Left kidney (tissue), 2 donors: ENCODE measurements around the gene BCKDK. TPM values are rescaled to one million over a fixed set of nuclear protein-coding genes. Genes with fewer than 3 reads are reported as not detected.

ENCODE experiments used
- DNase-seq: peaks from one replicate; pipeline ENCODE4 v3.0.0-alpha.2; 2013
- polyA plus RNA-seq: library from polyadenylated mRNA; unstranded; fragments of 120-200 nt; gene quantifications from one replicate; pipeline ENCODE4 v1.2.1, GENCODE V29; 2013; ENCODE audit not compliant: insufficient read length

BCKDK gene
- polyA plus RNA-seq, 1 donor = 33.6 TPM

DNA sequence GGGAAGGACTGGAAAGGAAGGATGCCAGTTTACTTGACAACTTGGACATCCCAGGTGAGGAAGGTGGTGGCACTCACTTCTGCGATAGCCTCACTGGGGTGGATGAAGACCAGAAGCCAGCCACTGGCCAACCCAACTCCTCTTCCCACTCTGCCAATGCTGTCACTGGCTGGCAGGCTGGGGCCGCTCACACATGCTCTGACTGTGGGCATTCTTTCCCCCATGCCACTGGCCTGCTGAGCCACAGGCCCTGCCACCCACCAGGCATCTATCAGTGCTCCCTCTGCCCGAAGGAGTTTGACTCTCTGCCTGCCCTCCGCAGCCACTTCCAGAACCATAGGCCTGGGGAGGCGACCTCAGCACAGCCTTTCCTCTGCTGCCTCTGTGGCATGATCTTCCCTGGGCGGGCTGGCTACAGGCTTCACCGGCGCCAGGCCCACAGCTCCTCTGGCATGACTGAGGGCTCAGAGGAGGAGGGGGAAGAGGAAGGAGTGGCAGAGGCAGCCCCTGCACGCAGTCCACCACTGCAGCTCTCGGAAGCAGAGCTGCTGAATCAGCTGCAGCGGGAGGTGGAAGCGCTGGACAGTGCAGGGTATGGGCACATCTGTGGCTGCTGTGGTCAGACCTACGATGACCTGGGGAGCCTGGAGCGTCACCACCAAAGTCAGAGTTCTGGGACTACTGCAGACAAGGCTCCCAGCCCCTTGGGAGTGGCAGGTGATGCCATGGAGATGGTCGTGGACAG lies 29.4 kb upstream of the BCKDK start:
- DNase-seq = no peak

DNA sequence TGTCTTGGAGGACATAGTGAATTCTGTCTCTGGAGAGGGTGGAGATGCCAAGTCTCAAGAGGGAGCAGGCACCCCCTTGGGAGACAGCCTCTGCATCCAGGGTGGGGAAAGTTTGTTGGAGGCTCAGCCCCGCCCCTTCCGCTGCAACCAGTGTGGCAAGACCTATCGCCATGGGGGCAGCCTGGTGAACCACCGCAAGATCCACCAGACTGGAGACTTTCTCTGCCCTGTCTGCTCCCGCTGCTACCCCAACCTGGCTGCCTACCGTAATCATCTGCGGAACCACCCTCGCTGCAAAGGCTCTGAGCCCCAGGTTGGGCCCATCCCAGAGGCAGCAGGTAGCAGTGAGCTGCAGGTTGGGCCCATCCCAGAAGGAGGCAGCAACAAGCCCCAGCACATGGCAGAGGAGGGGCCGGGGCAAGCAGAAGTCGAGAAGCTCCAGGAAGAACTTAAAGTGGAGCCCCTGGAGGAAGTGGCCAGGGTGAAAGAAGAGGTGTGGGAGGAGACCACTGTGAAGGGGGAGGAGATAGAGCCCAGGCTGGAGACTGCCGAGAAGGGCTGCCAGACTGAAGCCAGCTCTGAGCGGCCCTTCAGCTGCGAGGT lies 28.7 kb upstream of the BCKDK start:
- no peak for DNase-seq

DNA sequence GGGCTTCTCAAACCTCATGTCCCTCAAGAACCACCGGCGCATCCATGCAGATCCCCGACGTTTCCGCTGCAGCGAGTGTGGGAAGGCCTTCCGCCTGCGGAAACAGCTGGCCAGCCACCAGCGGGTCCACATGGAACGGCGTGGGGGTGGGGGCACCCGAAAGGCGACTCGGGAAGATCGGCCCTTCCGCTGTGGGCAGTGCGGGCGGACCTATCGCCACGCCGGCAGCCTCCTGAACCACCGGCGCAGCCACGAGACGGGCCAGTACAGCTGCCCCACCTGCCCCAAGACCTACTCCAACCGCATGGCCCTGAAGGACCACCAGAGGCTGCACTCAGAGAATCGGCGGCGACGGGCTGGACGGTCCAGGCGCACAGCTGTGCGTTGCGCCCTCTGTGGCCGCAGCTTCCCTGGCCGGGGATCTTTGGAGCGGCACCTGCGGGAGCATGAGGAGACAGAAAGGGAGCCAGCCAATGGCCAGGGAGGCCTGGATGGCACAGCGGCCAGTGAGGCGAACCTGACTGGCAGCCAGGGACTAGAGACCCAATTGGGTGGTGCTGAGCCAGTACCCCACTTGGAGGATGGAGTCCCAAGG lies 28.1 kb upstream of the BCKDK start:
- no peak for DNase-seq

DNA sequence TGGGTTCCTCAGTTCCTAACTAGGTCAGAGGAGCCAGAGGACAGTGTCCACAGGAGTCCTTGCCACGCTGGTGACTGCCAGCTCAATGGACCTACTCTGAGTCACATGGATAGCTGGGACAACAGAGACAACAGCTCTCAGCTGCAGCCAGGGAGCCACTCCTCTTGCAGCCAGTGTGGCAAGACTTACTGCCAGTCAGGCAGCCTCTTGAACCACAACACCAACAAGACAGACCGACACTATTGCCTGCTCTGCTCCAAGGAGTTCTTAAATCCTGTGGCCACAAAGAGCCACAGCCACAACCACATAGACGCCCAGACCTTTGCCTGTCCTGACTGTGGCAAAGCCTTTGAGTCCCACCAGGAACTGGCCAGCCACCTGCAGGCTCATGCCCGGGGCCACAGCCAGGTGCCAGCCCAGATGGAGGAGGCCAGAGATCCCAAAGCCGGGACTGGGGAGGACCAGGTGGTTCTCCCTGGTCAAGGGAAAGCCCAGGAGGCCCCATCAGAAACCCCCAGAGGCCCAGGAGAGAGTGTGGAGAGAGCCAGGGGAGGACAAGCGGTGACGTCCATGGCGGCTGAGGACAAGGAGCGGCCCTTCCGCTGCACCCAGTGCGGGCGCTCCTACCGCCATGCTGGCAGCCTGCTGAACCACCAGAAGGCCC lies 27.3 kb upstream of the BCKDK start:
- no peak for DNase-seq

DNA sequence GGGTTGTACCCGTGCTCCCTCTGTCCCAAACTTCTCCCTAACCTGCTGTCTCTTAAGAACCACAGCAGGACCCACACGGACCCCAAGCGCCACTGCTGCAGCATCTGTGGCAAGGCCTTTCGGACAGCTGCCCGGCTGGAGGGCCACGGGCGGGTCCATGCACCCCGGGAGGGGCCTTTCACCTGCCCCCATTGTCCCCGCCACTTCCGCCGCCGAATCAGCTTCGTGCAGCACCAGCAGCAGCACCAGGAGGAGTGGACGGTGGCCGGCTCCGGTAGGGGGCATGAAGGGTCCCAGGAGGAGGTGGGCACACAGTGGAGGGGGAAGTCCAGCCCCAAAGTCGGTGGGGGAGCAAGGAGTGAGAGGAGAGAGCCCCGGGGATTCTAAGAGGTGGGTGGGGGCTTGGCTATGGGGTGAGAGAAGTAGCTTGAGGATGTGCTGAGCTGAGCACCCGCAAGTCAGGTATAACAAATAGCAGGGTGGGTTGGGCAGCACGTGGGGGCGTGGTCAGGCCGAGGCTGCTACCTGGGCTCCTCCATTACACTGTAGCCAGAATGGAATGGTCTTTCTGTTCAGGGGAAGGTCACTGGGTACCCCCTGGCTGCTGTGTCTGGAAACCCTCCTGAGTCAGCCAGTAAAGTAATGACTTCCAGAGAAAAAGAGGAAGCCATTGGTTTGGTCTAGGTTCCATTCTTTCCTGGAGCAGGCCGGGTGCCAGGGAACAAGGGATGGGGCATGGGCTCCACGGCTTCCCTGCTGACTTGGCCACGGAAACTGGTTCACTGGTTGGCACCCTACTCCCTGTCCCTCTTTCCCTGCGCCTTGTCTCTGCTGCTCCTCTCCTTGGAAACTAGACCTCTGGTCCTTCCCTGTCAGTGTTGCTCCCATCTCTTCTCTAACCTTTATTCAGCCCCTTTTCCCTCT lies 26.5 kb upstream of the BCKDK start:
- no peak for DNase-seq

DNA sequence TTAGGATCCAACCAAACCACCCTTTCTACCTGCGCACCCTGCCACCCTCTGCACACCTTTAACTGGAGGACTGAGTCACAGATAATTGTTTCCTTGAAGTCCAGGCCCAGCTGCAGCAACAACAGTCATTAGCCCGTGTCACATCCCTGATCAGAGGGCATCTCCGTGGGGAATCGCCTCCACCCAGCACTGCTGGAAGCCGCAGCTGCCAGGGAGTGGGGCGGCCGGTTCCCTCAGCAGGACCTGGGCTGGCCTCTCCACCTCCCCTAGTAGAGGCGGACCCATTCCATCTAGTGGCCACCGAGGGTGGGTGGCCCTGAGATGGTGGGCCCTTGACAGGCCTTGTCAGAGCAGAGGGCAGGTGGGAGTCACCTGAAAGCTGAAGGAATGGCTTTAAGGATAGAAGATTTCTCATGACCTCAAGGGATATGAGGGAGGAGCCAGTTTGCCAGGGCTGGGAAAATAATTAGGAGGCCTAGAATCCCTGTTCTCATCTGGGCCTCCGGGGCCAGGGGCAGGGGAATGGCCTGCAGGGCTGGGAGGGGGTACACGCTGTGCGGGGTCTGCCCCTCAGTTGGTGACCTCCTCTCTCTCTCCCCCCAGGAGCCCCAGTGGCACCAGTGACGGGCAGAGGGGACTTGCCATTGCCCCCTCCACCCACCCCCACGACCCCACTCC lies 25.7 kb upstream of the BCKDK start:
- no peak for DNase-seq

DNA sequence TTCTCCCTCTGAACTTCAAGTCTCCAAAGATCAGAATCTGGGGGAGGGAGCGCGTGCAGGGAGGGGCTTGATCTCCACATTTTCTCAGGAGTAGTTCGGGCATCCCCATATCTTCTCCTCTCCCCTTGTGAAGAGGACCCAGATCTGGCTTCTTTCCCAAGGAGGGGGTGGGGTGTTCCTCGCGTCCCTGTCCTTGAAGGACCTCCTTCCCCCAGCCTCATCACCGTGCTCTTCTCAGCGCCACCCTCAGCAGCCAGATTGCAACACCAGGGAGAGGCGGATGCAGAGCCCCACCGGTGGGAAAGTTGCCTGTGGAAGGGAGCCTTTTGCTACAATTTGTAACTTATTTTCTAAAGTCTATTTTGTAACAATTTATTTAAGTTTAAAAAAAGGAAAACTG lies 25.1 kb upstream of the BCKDK start:
- no peak for DNase-seq

DNA sequence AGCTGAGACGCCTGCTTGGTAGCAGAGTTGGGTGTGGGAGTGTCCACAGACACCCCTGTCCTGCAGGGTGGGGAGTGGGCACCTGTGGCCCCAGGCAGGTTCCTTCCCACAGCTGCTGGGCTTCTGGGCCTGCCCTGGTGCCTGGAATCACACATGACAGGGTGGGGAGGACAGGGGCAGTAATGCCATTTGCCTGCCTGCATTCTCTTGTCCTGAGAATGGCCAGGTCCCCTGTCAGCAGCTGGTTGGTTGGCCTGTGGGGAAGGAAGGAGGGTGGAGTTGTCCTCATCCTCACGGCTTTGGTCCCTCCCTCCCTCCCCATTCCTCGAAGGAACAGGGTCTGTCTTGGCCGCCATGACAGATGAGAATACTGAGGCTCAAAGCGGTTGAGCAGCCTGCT lies 24.6 kb upstream of the BCKDK start:
- DNase-seq = no peak

DNA sequence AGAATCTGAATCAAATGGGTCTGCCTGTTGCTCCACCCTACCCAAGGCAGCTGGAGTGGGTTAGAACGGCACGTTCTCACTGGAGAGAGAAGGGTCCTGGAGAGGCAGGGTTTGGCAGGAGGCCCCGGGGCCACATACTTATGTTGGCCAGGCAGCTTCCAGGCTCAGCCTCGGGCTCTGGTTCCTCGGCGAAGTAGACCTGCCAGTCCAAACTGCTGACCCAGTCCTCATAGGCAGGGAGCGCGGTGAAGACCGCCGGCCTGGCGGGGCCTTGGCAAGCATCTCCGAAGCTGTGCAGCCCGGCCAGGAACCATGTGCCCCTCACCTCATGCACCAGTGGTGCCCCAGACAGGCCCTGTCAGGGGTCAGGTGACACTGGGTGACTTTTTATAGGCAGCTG lies 24.2 kb upstream of the BCKDK start:
- no peak for DNase-seq

DNA sequence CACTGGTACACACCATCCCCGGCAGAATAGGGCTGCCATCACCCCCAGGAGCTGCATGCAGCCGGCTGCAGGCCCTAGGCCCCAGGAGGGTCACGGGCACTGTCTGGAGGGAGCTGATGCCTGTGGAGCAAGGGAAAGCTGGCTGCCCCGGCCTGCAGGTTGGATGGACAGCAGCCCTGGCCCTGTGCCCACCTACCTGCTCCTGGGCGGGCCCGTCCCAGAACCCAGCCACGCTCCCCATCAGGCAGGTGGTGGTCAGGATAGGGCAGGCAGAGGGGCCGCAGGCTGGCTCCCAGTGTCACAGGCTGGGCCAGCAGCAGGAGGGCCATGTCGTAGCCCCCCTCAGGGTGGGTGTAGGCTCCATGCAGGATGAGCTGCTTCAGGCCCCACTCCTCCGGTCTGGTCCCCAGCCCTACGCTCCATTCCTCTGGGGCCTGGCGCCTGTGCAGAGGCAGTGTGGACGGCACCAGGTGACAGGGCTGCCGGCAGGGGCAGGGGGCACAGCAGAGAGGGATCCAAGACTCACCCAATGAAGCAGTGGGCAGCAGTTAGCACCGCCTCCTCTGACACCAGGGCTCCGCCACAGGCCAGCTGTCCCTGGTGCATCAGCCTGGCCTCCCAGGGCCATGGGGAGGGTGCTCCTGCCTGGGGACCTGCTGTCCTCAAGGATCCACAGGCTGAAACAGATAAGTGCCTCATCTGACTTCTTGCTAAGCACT lies 23.4 kb upstream of the BCKDK start:
- DNase-seq = no peak

DNA sequence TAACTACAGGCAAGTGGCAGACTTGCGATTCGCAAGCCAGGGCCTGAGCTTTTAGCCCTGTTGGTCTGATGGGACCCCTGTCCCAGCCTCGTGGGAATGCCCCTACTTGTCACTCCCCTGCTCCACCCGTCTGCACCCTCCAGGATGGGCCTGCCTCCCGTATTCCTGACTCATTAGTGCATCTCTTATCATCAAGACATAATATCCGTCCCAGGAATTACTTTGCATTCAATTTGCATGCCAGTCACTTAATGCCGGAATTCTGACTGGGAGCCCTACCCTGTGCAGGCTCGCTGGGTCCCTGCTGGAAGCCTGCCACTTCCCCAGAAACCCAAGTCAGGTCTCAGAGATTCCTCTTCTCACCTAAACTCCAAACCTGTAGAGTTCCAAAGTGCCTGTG lies 22.8 kb upstream of the BCKDK start:
- no peak for DNase-seq

DNA sequence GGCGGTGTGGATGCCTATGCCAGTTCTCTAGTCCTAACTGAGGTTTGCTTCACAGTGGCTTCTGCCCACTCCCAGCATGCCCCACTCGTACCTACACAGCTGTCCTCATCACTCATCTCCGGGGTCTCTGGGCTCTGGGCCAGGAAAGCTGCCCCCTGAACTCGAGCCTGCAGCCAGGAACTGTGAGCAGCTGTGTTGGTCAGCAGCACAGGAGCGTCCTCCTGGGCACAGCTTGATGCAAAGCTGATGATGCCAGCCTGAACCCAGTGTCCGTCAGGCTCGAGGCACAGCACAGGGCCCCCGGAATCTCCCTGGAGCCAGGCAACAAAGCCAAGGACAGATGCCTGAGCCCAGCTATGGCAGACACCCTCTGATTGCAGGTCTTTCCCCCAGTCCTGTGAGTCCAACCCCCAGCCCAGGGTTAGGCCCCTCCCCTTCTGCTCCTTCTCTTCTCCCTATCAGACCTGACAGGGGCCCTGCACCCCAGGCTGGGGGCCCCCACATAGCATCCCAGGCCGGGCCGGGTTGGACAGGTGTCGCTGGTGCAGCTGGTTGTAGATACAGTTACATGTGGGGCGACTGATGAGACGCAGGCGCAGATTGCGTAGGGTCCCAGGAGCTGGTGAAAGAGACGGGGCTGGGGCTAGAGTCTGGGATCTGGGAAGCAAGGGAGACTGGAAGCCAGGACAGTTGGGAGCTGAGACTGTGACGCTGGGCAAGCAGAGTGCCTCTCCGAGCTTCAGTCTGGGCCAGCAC lies 22.1 kb upstream of the BCKDK start:
- DNase-seq = no peak

DNA sequence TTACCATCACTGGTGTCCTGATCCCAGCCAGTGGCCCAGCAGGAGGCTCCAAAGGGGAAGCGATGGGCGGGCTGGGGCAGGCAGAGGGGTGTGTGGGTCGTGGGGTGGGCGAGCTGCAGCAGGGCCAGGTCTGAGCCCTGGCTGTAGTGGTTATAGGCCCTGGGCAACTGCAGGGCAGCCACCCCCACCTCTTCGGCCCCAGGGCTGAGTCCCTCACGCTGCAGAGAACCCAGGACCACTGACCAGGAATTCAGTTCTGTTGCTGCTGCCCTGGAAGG lies 21.6 kb upstream of the BCKDK start:
- DNase-seq = no peak

DNA sequence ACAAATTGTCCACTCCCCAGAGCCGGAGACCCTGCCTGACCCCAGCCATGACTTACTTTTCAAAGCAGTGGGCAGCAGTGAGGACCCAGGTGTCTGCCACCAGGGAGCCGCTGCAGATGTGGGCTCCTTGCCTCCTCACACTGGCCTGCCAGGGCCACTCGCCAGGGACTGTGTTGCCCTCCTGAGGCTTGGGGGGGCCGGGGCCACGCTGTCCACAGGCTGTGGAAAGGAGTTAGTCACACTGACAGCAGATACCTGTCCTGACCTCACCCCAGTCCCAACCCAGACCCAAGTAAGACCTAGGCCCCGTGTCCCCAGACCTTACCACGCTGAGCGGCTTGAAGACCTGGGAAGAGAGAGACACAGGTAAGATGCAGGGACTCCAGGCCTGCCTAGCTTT lies 20.7 kb upstream of the BCKDK start:
- no peak for DNase-seq

DNA sequence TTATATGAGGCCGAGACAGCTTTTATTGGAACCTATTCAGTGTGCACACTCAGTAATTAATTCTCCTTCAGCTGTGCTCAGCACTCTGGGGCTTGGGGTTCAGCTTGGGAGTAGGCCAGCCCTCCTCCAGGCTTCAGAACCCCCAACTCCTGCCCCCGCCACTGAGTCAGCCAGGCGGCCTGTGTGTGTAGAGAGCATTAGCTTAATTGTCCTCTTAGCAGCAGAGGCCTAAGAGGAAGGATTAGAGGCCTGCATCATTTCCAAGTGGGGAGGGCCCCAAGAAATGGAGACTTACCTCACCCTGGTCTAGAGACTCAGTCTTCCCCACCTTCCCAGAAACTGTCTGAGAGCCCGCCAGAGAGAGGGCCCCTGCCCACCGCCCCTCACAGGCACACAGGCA lies 20.2 kb upstream of the BCKDK start:
- DNase-seq = no peak

DNA sequence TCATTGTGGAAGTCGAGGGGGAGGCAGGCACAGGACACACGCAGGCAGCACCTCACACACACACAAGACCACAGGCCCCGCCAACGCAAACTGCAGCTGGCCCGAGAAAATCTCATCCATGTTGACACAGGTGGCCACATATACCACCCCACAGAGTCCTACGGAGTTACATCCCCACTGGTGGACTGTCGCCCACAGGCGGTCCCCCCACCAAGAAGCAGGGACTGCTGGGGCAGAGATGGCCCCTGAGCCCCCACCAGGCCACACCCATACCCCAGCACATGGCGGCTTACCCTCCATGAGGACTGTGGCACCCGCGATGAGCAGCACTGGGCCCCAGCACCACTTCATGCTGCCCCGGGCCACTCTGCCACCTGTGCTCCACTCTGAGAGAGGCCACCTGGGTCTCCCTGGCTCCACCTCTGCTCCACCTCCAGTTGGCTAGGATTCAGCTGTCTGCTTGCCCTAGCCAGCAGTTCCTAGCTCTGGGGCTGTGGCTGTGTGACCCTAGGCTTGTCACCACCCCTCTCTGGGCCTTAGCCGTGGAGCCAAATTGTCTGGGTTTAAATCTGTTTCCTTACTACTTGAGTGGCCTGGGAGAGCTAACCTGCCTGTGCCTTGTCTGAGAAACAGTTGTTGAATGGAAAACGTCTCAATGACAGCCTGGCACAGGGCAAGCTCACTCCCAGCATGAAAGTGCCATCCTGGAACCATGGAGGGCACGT lies 19.6 kb upstream of the BCKDK start, which contains the start of gene PRSS53:
PRSS53 (minus strand) TSS at position 485 of the 725 bp plus-strand sequence; CDS start at position 351, 134 bp downstream.
- DNase-seq = no peak

DNA sequence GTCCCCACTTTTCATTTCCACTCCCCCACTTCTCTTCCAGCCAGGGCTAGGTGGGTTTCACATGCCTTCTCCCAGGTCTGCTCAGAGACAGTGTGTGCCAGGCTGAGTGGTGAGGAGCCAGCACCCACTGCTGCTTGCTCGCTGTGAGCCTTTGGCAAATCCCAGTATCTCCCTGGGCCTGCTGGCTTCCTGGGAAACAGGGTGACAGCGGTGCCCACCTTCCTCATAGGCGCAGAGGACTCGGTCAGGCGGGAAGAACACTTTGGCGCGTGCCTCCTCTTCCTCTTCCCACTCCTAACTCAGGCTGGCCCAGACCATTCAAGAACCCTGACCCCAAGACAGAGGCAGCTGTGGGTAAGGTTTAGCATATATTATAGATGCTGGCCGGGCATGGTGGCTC lies 19.0 kb upstream of the BCKDK start:
- no peak for DNase-seq

DNA sequence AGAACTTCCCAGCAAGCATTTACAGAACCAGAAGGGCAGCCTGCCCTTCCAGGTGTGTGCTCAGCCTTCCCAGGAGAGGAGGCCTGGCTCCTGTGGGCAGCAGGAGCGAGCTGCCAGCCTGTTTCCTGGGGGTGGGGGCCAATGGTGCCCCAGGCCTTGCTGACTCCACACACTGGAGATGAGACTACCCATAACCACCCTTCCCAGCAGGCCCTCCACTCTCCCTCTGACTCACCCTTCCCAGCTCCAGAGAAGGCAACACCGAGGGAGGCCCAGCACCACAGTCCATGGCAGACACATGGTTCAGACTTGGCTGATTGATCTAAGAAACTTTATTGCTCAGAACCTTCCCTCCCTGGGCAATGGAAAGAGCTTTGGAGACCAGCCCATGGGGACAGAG lies 17.6 kb upstream of the BCKDK start:
- DNase-seq = no peak

DNA sequence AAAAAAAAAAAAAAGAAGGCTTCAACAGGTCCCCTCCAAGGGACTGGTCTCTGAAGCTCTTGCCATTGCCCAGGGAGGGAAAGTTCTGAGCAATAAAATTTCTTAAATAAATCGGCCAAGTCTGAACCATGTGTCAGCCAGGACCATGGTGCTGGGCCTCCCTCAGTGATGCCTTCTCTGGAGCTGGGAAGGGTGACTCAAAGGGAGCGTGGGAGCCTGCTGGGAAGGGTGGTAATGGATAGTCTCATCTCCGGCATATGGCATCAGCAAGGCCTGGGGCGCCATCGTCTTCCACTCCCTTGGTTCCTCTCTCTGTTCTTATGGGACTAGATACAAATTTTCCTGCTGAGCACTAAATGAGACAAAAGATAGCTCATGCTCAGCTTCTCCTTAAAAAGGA lies 15.9 kb upstream of the BCKDK start:
- DNase-seq = no peak
